ENCODE data around the gene STK25. TPM values are rescaled to one million over a fixed set of nuclear protein-coding genes. Genes with fewer than 3 reads are reported as not detected.
"Not testable (repeated sequence)": the region's sequence is repeated elsewhere in the genome, so short reads cannot be mapped to it uniquely, and the experiment has no call there.

The STK25 gene
- polyA plus RNA-seq, 5 donors: 170 to 209 (median 197) TPM

- no peak for DNase-seq
Observed at GRCh38 chr2:241467777-241468475, 40.5 kb downstream of the STK25 start.

GRCh38 chr2:241466230-241466629, 42.2 kb downstream of the STK25 start:
- no peak for DNase-seq

GRCh38 chr2:241465543-241465942, 42.8 kb downstream of the STK25 start:
- DNase-seq: no peak

GRCh38 chr2:241463276-241464135, 44.9 kb downstream of the STK25 start:
- no peak for DNase-seq

GRCh38 chr2:241461693-241462677, 46.4 kb downstream of the STK25 start:
- DNase-seq: peak in 1 of 2 donors; percentile 17

GRCh38 chr2:241460631-241461030, 47.8 kb downstream of the STK25 start:
- no peak for DNase-seq

- DNase-seq: no peak
Observed at GRCh38 chr2:241459520-241459919, 48.9 kb downstream of the STK25 start.

- no peak for DNase-seq
Observed at GRCh38 chr2:241458687-241459086, 49.7 kb downstream of the STK25 start.

GRCh38 chr2:241456546-241456945, 51.8 kb downstream of the STK25 start:
- DNase-seq: no peak

GRCh38 chr2:241454837-241455485, 53.4 kb downstream of the STK25 start:
- DNase-seq: no peak

GRCh38 chr2:241453919-241454318, 54.5 kb downstream of the STK25 start:
- not testable (repeated sequence) for DNase-seq

GRCh38 chr2:241451840-241452506, 56.4 kb downstream of the STK25 start:
- no peak for DNase-seq

GRCh38 chr2:241450092-241450491, 58.3 kb downstream of the STK25 start:
- not testable (repeated sequence) for DNase-seq

- DNase-seq: no peak
Observed at GRCh38 chr2:241445426-241445825, 63.0 kb downstream of the STK25 start.

- DNase-seq: no peak
Observed at GRCh38 chr2:241443486-241444223, 64.7 kb downstream of the STK25 start.

All from right lung (tissue), 5 donors.